ENCODE measurements around the gene WDR77. TPM values are rescaled to one million over a fixed set of nuclear protein-coding genes. Genes with fewer than 3 reads are reported as not detected.

Gene WDR77
- total RNA-seq, 1 donor from 2014 or later = 63.3 TPM

DNA sequence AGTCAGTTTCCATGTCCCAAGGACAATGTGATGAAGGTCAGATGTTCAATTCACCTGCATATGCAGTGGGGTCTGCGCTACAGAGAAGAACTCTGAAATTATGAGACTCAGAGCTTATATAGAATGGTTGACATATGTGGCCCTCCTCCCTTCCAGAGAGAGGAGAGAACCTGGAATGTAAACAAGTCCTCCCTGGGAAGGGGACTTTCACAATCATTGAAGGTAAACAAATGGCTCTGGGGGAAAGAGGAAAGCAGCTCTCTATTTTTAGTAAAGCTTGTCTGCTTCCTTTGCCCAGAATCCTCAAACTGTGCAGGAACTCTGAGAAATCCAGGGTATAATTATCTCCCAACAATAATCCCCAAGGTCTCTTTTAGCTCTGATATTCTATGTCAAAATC lies 31.3 kb downstream of the WDR77 start:
- ChIA-PET CTCF (no interaction called here), POLR2A (no interaction called here)
- H3K36me3 Mint-ChIP-seq (ENCODE audit: low read depth) = peaks cover 17% of the 10 kb centered on the region
- intact Hi-C loops (cut with micrococcal nuclease) = no loop called here
- H3K4me1 Mint-ChIP-seq = peaks cover 9% of the 10 kb centered on the region
- DNase-seq (no peak), ATAC-seq (ENCODE audit: low read depth) (no peak)
- H3K4me3 Mint-ChIP-seq = no peak overlapping the region
- H3K9me3 Mint-ChIP-seq = no peaks in the 10 kb centered on the region
- H3K27ac Mint-ChIP-seq = no peak overlapping the region
- TF ChIP-seq, protein P1, sequence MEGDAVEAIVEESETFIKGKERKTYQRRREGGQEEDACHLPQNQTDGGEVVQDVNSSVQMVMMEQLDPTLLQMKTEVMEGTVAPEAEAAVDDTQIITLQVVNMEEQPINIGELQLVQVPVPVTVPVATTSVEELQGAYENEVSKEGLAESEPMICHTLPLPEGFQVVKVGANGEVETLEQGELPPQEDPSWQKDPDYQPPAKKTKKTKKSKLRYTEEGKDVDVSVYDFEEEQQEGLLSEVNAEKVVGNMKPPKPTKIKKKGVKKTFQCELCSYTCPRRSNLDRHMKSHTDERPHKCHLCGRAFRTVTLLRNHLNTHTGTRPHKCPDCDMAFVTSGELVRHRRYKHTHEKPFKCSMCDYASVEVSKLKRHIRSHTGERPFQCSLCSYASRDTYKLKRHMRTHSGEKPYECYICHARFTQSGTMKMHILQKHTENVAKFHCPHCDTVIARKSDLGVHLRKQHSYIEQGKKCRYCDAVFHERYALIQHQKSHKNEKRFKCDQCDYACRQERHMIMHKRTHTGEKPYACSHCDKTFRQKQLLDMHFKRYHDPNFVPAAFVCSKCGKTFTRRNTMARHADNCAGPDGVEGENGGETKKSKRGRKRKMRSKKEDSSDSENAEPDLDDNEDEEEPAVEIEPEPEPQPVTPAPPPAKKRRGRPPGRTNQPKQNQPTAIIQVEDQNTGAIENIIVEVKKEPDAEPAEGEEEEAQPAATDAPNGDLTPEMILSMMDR (IDR thresholded peaks at IDR 0.05) = no peak
- no peaks in the 10 kb centered on the region for H3K27me3 Mint-ChIP-seq

DNA sequence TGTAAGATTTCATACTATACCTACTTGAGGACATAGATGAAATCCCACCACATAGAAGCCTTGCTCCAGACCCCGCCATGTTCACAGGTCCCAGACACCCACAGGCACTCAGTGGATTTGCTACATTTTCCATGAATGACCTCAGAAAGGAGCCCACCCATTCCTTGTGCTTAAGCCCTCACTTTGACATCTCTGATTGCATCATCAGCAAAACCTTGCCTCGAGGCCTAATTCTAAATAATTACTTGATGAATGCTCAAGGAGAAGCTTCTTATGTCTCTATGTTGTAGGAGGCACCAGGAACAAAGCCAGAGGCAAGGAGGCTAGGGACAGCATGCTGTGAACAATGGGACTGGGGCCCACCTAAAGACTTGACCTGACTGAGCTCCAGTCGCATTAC lies 33.6 kb downstream of the WDR77 start:
- ChIA-PET CTCF (interaction anchor here (1.0 kb wide), 1 partner anchor 15 kb away, joined by 3 read pairs; no protein-coding TSS in a partner anchor), POLR2A (no interaction called here)
- Mint-ChIP-seq H3K27ac (no peak overlapping the region), H3K27me3 (no peaks in the 10 kb centered on the region), H3K4me3 (no peak overlapping the region), H3K4me1 (peaks cover 9% of the 10 kb centered on the region), H3K9me3 (no peaks in the 10 kb centered on the region), H3K36me3 (ENCODE audit: low read depth) (peaks cover 13% of the 10 kb centered on the region)
- TF ChIP-seq, protein P1 (IDR thresholded peaks at IDR 0.05) = no peak
- intact Hi-C loops (cut with micrococcal nuclease) = no loop called here
- no peak for ATAC-seq (ENCODE audit: low read depth)
- no peak for DNase-seq

DNA sequence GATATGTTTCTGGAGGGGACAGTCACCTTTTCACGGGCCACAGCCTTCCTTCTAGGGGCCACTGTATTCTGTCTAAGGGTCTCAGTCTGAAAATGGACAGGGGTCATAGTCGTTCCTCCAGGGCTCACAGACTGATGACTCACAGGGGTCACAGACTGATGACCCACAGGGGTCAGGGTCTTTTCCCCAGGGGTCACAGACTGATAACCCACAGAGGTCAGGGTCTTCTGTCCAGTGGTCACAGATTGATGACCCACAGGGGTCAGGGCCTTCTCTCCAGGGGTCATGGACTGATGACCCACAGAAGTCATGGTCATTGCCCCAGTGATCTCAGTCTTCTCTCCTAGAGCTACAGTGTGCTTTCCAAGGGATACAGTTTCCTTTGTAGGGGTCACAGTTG lies 34.3 kb downstream of the WDR77 start:
- TF ChIP-seq, protein P1 (IDR thresholded peaks at IDR 0.05) = no peak
- Mint-ChIP-seq H3K36me3 (ENCODE audit: low read depth) (peaks cover 12% of the 10 kb centered on the region), H3K27me3 (no peaks in the 10 kb centered on the region), H3K4me3 (no peak overlapping the region), H3K27ac (no peak overlapping the region), H3K4me1 (peaks cover 9% of the 10 kb centered on the region), H3K9me3 (no peaks in the 10 kb centered on the region)
- ChIA-PET POLR2A (no interaction called here), CTCF (no interaction called here)
- no peak for DNase-seq
- intact Hi-C loops (cut with micrococcal nuclease) = no loop called here
- no peak for ATAC-seq (ENCODE audit: low read depth)

DNA sequence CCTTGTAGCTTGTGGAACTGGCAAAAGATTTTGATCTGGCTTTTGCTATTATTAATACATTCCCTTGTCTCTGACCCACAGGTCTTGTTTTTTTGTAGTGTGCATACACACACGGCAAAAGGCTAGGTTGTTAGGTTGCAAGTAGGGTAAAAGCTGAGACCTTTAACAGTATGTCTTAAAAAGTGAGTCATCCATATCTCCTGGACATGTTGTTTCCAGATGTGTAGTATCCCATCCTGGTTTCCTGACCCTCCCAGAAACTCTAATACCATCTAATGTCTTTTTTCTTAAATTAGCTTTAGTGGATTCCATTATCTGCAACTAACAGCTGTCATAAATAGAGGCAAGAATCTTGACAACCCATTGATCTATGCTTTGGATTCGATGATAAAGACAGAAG lies 36.2 kb downstream of the WDR77 start:
- Mint-ChIP-seq H3K9me3 (no peaks in the 10 kb centered on the region), H3K36me3 (ENCODE audit: low read depth) (peaks cover 8% of the 10 kb centered on the region), H3K27me3 (no peaks in the 10 kb centered on the region), H3K4me3 (no peak overlapping the region), H3K4me1 (peaks cover 9% of the 10 kb centered on the region), H3K27ac (no peak overlapping the region)
- DNase-seq = no peak
- CTCF ChIA-PET = interaction anchor here (0.9 to 1.1 kb wide), 3 partner anchors 13 to 190 kb away, joined by 3 to 4 read pairs (median 3); no protein-coding TSS in a partner anchor
- TF ChIP-seq, protein P1 (IDR thresholded peaks at IDR 0.05) = no peak
- no peak for ATAC-seq (ENCODE audit: low read depth)
- intact Hi-C loops (cut with micrococcal nuclease) = no loop called here
- POLR2A ChIA-PET = no interaction called here

DNA sequence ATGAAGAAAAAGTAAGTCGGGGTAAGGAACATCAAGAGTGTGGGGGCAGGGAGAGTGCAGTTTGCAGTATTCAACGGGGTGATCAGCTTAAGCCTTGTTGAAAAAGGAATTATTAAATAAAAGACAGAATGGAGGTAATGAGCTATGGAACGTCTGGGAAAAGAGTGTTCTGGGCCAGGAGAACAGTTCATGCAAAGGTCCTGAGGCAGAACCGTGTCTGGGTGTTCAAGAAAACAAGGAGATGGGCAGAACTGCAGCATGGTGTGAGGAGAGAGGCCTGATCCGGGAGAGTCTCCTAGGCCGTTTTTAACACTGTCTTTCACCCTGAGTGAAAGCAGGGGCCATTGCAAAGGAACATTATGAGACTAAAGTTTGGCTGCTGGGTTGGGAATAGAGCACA lies 41.8 kb downstream of the WDR77 start:
- Mint-ChIP-seq H3K36me3 (ENCODE audit: low read depth) (no peaks in the 10 kb centered on the region), H3K27ac (no peak overlapping the region), H3K9me3 (no peaks in the 10 kb centered on the region), H3K27me3 (no peaks in the 10 kb centered on the region), H3K4me1 (peaks cover 35% of the 10 kb centered on the region), H3K4me3 (no peak overlapping the region)
- ChIA-PET CTCF (interaction anchor here (1.3 to 1.8 kb wide), 2 partner anchors 340 to 377 kb away, joined by 3 to 7 read pairs; no protein-coding TSS in a partner anchor), POLR2A (no interaction called here)
- intact Hi-C loops (cut with micrococcal nuclease) = loop anchor here (5.0 kb wide), 1 partner anchor 280 kb away; no protein-coding TSS in a partner anchor
- ATAC-seq (ENCODE audit: low read depth) = no peak
- no peak for DNase-seq
- TF ChIP-seq, protein P1 (IDR thresholded peaks at IDR 0.05) = no peak
